HCT116 (cell line): ENCODE results near the gene PIK3CB. TPM values are rescaled to one million over a fixed set of nuclear protein-coding genes. Genes with fewer than 3 reads are reported as not detected.

Experiments used
- ATAC-seq: fragments of 200-7000 bp; cut with Tn5 transposase; 2 replicates; pipeline ENCODE4 v1.9.1; 2020; ENCODE audit warnings: mild to moderate bottlenecking, moderate library complexity
- BruUV-seq: library from RNA; stranded (reverse); fragments of 400-500 nt; replicated peaks from 2 replicates; lab custom pipeline; 2021; lab: Mats Ljungman, UMichigan
- CTCF ChIA-PET: fragments of 300-600 bp; sonication (Branson Sonifier 250); formaldehyde crosslinking; loops from one replicate; lab custom pipeline; 2021; ENCODE audit warnings: antibody characterized with exemption; lab: Charles Lee
- POLR2A ChIA-PET: fragments of 300-600, 350-600 bp; sonication (Branson Sonifier 250); formaldehyde crosslinking; loops from one replicate; lab custom pipeline; 2021; ENCODE audit warnings: antibody characterized with exemption; lab: Charles Lee
- RAD21 ChIA-PET, 2 experiments: fragments of 300-600 bp; sonication (Branson Sonifier 250); formaldehyde crosslinking; loops; one replicate each; lab custom pipeline; 2023; ENCODE audit warnings: low total read pairs in 2 of 2; ENCODE audit not compliant: uncharacterized antibody in 2 of 2, unreplicated experiment in 2 of 2, low non-redundant PET in 1 of 2; lab: Charles Lee
- DNase-seq: peaks from one replicate; pipeline ENCODE4 v3.0.0-alpha.2; 2010; ENCODE audit warnings: low read depth, low spot score
- H2AFZ ChIP-seq: fragments of 200-600 bp; shearing (Covaris generic), sonication (generic); 2 replicates; pipeline ENCODE4 v1.6.1; 2017; ENCODE audit warnings: low read depth, mixed run types, mixed read lengths, antibody characterized with exemption, low read length; ENCODE audit not compliant: poor library complexity, severe bottlenecking
- H3K27ac ChIP-seq: 2 replicates; pipeline ENCODE4 v1.5.1; 2012; ENCODE audit warnings: low read depth, low read length
- H3K27me3 ChIP-seq: fragments of 200-600 bp; sonication (generic); 2 replicates; pipeline ENCODE4 v1.6.1; 2016; ENCODE audit warnings: mixed run types, low read length, mixed read lengths; ENCODE audit not compliant: insufficient read depth
- H3K36me3 ChIP-seq, 2 experiments: fragments of 200-500 bp in 1 of 2; fragments of 200-600 bp in 1 of 2; sonication (Bioruptor generic) in 1 of 2; sonication (generic) in 1 of 2; 2 replicates each; pipeline versions ENCODE4 v1.5.1 to v1.6.1; 2014 to 2016; ENCODE audit warnings: low read length in 2 of 2, inconsistent platforms in 1 of 2, mixed read lengths in 1 of 2, mixed run types in 1 of 2; ENCODE audit not compliant: insufficient read depth in 2 of 2, control insufficient read depth in 1 of 2
- H3K4me1 ChIP-seq, 2 experiments: fragments of 200-600 bp in 1 of 2; sonication (generic) in 1 of 2; 2 replicates each; pipeline versions ENCODE4 v1.5.1 to v1.6.1; 2012 to 2017; ENCODE audit warnings: low read length in 2 of 2, inconsistent platforms in 1 of 2, mild to moderate bottlenecking in 1 of 2, mixed read lengths in 1 of 2, mixed run types in 1 of 2, moderate library complexity in 1 of 2; ENCODE audit not compliant: insufficient read depth in 2 of 2, control insufficient read depth in 1 of 2
- H3K4me2 ChIP-seq: fragments of 200-600 bp; sonication (generic); 2 replicates; pipeline ENCODE4 v1.6.1; 2017; ENCODE audit warnings: mixed run types, low read length, mixed read lengths
- H3K4me3 ChIP-seq, 2 experiments: fragments of 200-600 bp in 1 of 2; sonication (generic) in 1 of 2; replicated peaks in 1 of 2; 2 replicates each; pipeline ENCODE4 v1.5.1; 2011 to 2016; ENCODE audit warnings: low read length in 2 of 2, control low read depth in 1 of 2, low read depth in 1 of 2, mild to moderate bottlenecking in 1 of 2, mixed read lengths in 1 of 2, mixed run types in 1 of 2
- H3K79me2 ChIP-seq: fragments of 200-600 bp; sonication (generic); 2 replicates; pipeline ENCODE4 v1.6.1; 2017; ENCODE audit warnings: mild to moderate bottlenecking, mixed run types, low read length, moderate library complexity, mixed read lengths; ENCODE audit not compliant: insufficient read depth
- H3K9ac ChIP-seq: fragments of 200-600 bp; sonication (generic); 2 replicates; pipeline ENCODE4 v1.6.1; 2016; ENCODE audit warnings: low read length, mixed read lengths
- H3K9me2 ChIP-seq: fragments of 200-600 bp; sonication (generic), shearing (Covaris generic); 2 replicates; pipeline ENCODE4 v1.6.1; 2017; ENCODE audit warnings: mixed run types, mild to moderate bottlenecking, moderate library complexity; ENCODE audit not compliant: insufficient read depth
- H3K9me3 ChIP-seq, 2 experiments: fragments of 200-500 bp in 1 of 2; fragments of 200-600 bp in 1 of 2; sonication (Bioruptor generic) in 1 of 2; sonication (generic) in 1 of 2; 2 replicates each; pipeline ENCODE4 v1.6.1; 2014 to 2017; ENCODE audit warnings: low read length in 2 of 2, mixed read lengths in 2 of 2, inconsistent platforms in 1 of 2, low read depth in 1 of 2, mild to moderate bottlenecking in 1 of 2, mixed run types in 1 of 2, moderate library complexity in 1 of 2; ENCODE audit not compliant: control insufficient read depth in 1 of 2, insufficient read depth in 1 of 2
- H4K20me1 ChIP-seq: fragments of 200-600 bp; sonication (generic), shearing (Covaris generic); 2 replicates; pipeline ENCODE4 v1.6.1; 2017; ENCODE audit warnings: mixed run types, mild to moderate bottlenecking, moderate library complexity; ENCODE audit not compliant: insufficient read depth
- ATF3 ChIP-seq: IDR thresholded peaks from 2 replicates; pipeline ENCODE4 v1.6.1; 2012
- CEBPB ChIP-seq: IDR thresholded peaks from 2 replicates; pipeline ENCODE4 v1.6.1; 2012; ENCODE audit warnings: low read depth
- CTCF ChIP-seq, 3 experiments: fragments of 200-600 bp in 1 of 3; sonication (generic) in 1 of 3; IDR thresholded peaks in 2 of 3; conservative IDR thresholded peaks in 1 of 3; 2 replicates each; pipeline ENCODE4 v1.5.1; 2012 to 2017; ENCODE audit warnings: low read depth in 2 of 3, low read length in 2 of 3, antibody characterized with exemption in 1 of 3, borderline replicate concordance in 1 of 3, control low read depth in 1 of 3, mild to moderate bottlenecking in 1 of 3, mixed read lengths in 1 of 3, mixed run types in 1 of 3, moderate library complexity in 1 of 3; ENCODE audit not compliant: insufficient read depth in 1 of 3
- EGR1 ChIP-seq: IDR thresholded peaks from 2 replicates; pipeline ENCODE4 v1.6.1; 2012; ENCODE audit warnings: low read depth
- ELF1 ChIP-seq: IDR thresholded peaks from 2 replicates; pipeline ENCODE4 v1.6.1; 2012; ENCODE audit warnings: low read depth, borderline replicate concordance
- EZH2phosphoT487 ChIP-seq: fragments of 200-600 bp; IDR thresholded peaks from 2 replicates; pipeline ENCODE4 v1.6.1; 2018; ENCODE audit warnings: antibody characterized with exemption, borderline replicate concordance
- JUND ChIP-seq: IDR thresholded peaks from 2 replicates; pipeline ENCODE4 v1.6.1; 2012
- MAX ChIP-seq: IDR thresholded peaks from 2 replicates; pipeline ENCODE4 v1.6.1; 2012
- POLR2A ChIP-seq: IDR thresholded peaks from 2 replicates; pipeline ENCODE4 v1.7.0; 2011; ENCODE audit warnings: borderline replicate concordance; ENCODE audit not compliant: insufficient read depth, insufficient read length; ENCODE audit errors: extremely low read depth
- RAD21 ChIP-seq: IDR thresholded peaks from 2 replicates; pipeline ENCODE4 v1.6.1; 2012; ENCODE audit warnings: low read depth, mild to moderate bottlenecking
- SIN3A ChIP-seq: IDR thresholded peaks from 2 replicates; pipeline ENCODE4 v1.6.1; 2012; ENCODE audit warnings: low read depth
- TCF7L2 ChIP-seq: IDR thresholded peaks from 2 replicates; pipeline ENCODE4 v1.7.0; 2011; ENCODE audit warnings: borderline replicate concordance, inconsistent platforms; ENCODE audit not compliant: insufficient read depth, insufficient read length; ENCODE audit errors: extremely low read depth
- YY1 ChIP-seq: IDR thresholded peaks from 2 replicates; pipeline ENCODE4 v1.6.1; 2011; ENCODE audit warnings: low read length, low read depth, moderate library complexity, mild to moderate bottlenecking; ENCODE audit not compliant: insufficient replicate concordance; ENCODE audit errors: extremely low read depth
- ZBTB33 ChIP-seq: IDR thresholded peaks from 2 replicates; pipeline ENCODE4 v1.6.1; 2011; ENCODE audit warnings: mild to moderate bottlenecking, low read length, moderate library complexity; ENCODE audit not compliant: insufficient replicate concordance; ENCODE audit errors: extremely low read depth
- ZFX ChIP-seq: fragments of 450-650 bp; IDR thresholded peaks from 2 replicates; pipeline ENCODE4 v1.6.1; 2017
- ZNF274 ChIP-seq: fragments of 200-500 bp; sonication (Bioruptor generic); IDR thresholded peaks from 2 replicates; pipeline ENCODE4 v1.6.1; 2014; ENCODE audit warnings: mild to moderate bottlenecking, low read depth, low read length, inconsistent platforms
- intact Hi-C: fragments of 100-400 bp; cut with micrococcal nuclease; formaldehyde crosslinking; loops from 2 replicates; pipeline ENCODE4 v1.10.0; 2022
- total RNA-seq: library from RNA; stranded (reverse); gene quantifications from one replicate; pipeline ENCODE4 v1.2.1, GENCODE V29; 2021; ENCODE audit not compliant: unreplicated experiment

PIK3CB gene
- total RNA-seq, 1 experiment from 2014 or later, result 44.3 TPM

GRCh38 chr3:138806376-138807080 is 28.2 kb downstream of the PIK3CB start:
- DNase-seq, result no peak

More at GRCh38 chr3:138806376-138807080, 28.2 kb downstream of the PIK3CB start:
- Histone ChIP-seq H3K79me2 (peaks cover 83% of the 10 kb centered on the region), H4K20me1 (no peaks in the 10 kb centered on the region), H3K4me1 (peaks cover 10 to 38% of the 10 kb centered on the region in 2 experiments), H3K27me3 (no peaks in the 10 kb centered on the region), H3K27ac (no peak overlapping the region), H3K9me2 (no peaks in the 10 kb centered on the region), H3K36me3 (no peaks in the 10 kb centered on the region), H3K9ac (no peak overlapping the region), H3K4me2 (no peak overlapping the region), H2AFZ (no peak overlapping the region), H3K9me3 (no peaks in the 10 kb centered on the region), H3K4me3 (no peak overlapping the region)
- ChIA-PET RAD21 (no interaction called here), POLR2A (no interaction called here), CTCF (interaction anchor here (1.6 kb wide), 1 partner anchor 109 kb away, joined by 4 read pairs; no protein-coding TSS in a partner anchor)
- intact Hi-C loops, result no loop called here
- no TSS peak for BruUV-seq
- no peak for TF ChIP-seq CTCF (IDR thresholded peaks at IDR 0.05 in 2 of 3, conservative IDR thresholded peaks at IDR 0.05 in 1 of 3; ENCODE audit: borderline replicate concordance in 1 of 3, insufficient read depth in 1 of 3, low read depth in 2 of 3, low read length in 2 of 3)
- no peak for TF ChIP-seq TCF7L2
- TF ChIP-seq YY1, result no peak
- no peak for TF ChIP-seq SIN3A
- TF ChIP-seq EZH2phosphoT487, result no peak
- no peak for TF ChIP-seq ZNF274
- TF ChIP-seq ZFX, result no peak
- TF ChIP-seq JUND, result no peak
- no peak for TF ChIP-seq MAX
- no peak for TF ChIP-seq EGR1
- TF ChIP-seq ZBTB33, result no peak
- TF ChIP-seq POLR2A, result no peak
- no peak for TF ChIP-seq RAD21
- no peak for TF ChIP-seq CEBPB
- TF ChIP-seq ATF3, result no peak
- TF ChIP-seq ELF1, result no peak
- no peak for ATAC-seq
